COR-L47 (cell line): ENCODE results near the gene GTF3C5.
"Not testable (repeated sequence)": the region's sequence is repeated elsewhere in the genome, so short reads cannot be mapped to it uniquely, and the experiment has no call there.

Source experiments
- DNase-seq: peaks from one replicate; lab custom pipeline; 2025; lab: John Stamatoyannopoulos, UW

Gene GTF3C5

GRCh38 chr9:133068431-133068830 lies 37.6 kb downstream of the GTF3C5 start:
- DNase-seq = not testable (repeated sequence)

GRCh38 chr9:133070500-133070961 lies 39.7 kb downstream of the GTF3C5 start:
- not testable (repeated sequence) for DNase-seq

- DNase-seq = not testable (repeated sequence)
These were observed 40.2 kb downstream of the GTF3C5 start for GRCh38 chr9:133070985-133071384.

GRCh38 chr9:133071484-133072150 lies 40.8 kb downstream of the GTF3C5 start:
- no peak for DNase-seq

- not testable (repeated sequence) for DNase-seq
These were observed 41.4 kb downstream of the GTF3C5 start for GRCh38 chr9:133072210-133072609.

GRCh38 chr9:133073086-133074014 lies 42.6 kb downstream of the GTF3C5 start:
- DNase-seq = no peak

GRCh38 chr9:133074111-133074651 lies 43.4 kb downstream of the GTF3C5 start:
- DNase-seq = no peak

- no peak for DNase-seq
These were observed 45.3 kb downstream of the GTF3C5 start for GRCh38 chr9:133075925-133076630.

- DNase-seq = no peak
These were observed 45.9 kb downstream of the GTF3C5 start for GRCh38 chr9:133076691-133077090.

GRCh38 chr9:133078486-133078885 lies 47.7 kb downstream of the GTF3C5 start:
- no peak for DNase-seq

GRCh38 chr9:133080161-133080560 lies 49.4 kb downstream of the GTF3C5 start:
- no peak for DNase-seq

GRCh38 chr9:133080786-133081779 lies 50.3 kb downstream of the GTF3C5 start:
- not testable (repeated sequence) for DNase-seq

- DNase-seq = not testable (repeated sequence)
These were observed 51.3 kb downstream of the GTF3C5 start for GRCh38 chr9:133081957-133082644.

- DNase-seq = not testable (repeated sequence)
These were observed 52.9 kb downstream of the GTF3C5 start for GRCh38 chr9:133083688-133084087.

- not testable (repeated sequence) for DNase-seq
These were observed 55.5 kb downstream of the GTF3C5 start for GRCh38 chr9:133086212-133086860.

GRCh38 chr9:133086894-133087293 lies 56.1 kb downstream of the GTF3C5 start:
- DNase-seq = no peak

GRCh38 chr9:133087429-133088145 lies 56.8 kb downstream of the GTF3C5 start:
- no peak for DNase-seq

- no peak for DNase-seq
These were observed 57.5 kb downstream of the GTF3C5 start for GRCh38 chr9:133088146-133088750.
